Right cardiac atrium (tissue), 5 donors: Measurements from ENCODE around the gene ATP8B3. TPM values are rescaled to one million over a fixed set of nuclear protein-coding genes. Genes with fewer than 3 reads are reported as not detected.

Experiments
- ATAC-seq, 2 donors: fragments of 200-7000 bp; cut with Tn5 transposase; one replicate each; pipeline versions ENCODE4 v1.8.0 to v1.9.1; 2020; ENCODE audit warnings: moderate library complexity in 2 of 2, mild to moderate bottlenecking in 1 of 2
- DNase-seq, 3 donors: peaks; one replicate each; pipeline ENCODE4 v3.0.0-alpha.2; 2020
- H3K27ac ChIP-seq: one replicate; pipeline ENCODE4 v1.5.1; 2013; ENCODE audit warnings: mild to moderate bottlenecking, low read length, control low read depth, moderate library complexity
- H3K27me3 ChIP-seq: one replicate; pipeline ENCODE4 v1.6.1; 2013; ENCODE audit not compliant: control insufficient read depth, insufficient read depth
- H3K4me1 ChIP-seq: one replicate; pipeline ENCODE4 v1.6.1; 2013; ENCODE audit warnings: low read length; ENCODE audit not compliant: control insufficient read depth, insufficient read depth
- H3K4me3 ChIP-seq: one replicate; pipeline ENCODE4 v1.5.1; 2013; ENCODE audit warnings: low read length, control low read depth
- H3K9me3 ChIP-seq: one replicate; pipeline ENCODE4 v1.6.1; 2013; ENCODE audit warnings: low read length; ENCODE audit not compliant: control insufficient read depth
- WGBS: extraction: QIAGEN DNeasy Blood & Tissue Kit; methylation state at CpG from one replicate; pipeline ENCODE4 v1.1.7; 2013; 5-methylcytosine and 5-hydroxymethylcytosine counted together
- intact Hi-C, 4 donors: fragments of 100-400 bp; cut with DNase I; formaldehyde crosslinking; loops; one replicate each; pipeline versions ENCODE4 v1.11.0 to v1.14.0; 2022 to 2023
- polyA plus RNA-seq: library from polyadenylated mRNA; stranded (reverse); fragments of 200-250 nt; gene quantifications from one replicate; pipeline ENCODE4 v1.2.3, GENCODE V29; 2013
- total RNA-seq, 4 donors: library from RNA; stranded (reverse); fragmentation: NEBNext Ultra II Directional; extraction: Animal tissue kit (Norgen Biotek cat#: 25700); gene quantifications; one replicate each; pipeline ENCODE4 v1.2.1, GENCODE V29; 2021
- donor health status: healthy with polysubstance abuse.
- donor health status: DM: no; HTN: yes; CAD: no.
- donor health status: DM: no; HTN: no; CAD: no.
- donor health status: DM: no; HTN: yes; CAD: no; lungs with severe emphysema.
- donor health status: DM: yes; HTN: yes; CAD: no.

ATP8B3 gene
- total and polyA plus RNA-seq, 5 donors: 0.53 to 1.9 (median 1.4) TPM

- DNase-seq (peak in 1 of 3 donors; percentile 22), ATAC-seq (no peak)
- H3K27me3 ChIP-seq: no peaks in the 10 kb centered on the region
- H3K4me1 ChIP-seq: no peaks in the 10 kb centered on the region
- H3K9me3 ChIP-seq: no peaks in the 10 kb centered on the region
- no peak overlapping the region for H3K4me3 ChIP-seq
- WGBS: 2% methylated on average over 86 of the region's 86 CpGs
- intact Hi-C loops: no loop called here
- H3K27ac ChIP-seq: no peak overlapping the region
These were observed 54.4 kb downstream of the ATP8B3 start for GRCh38 chr19:1757468-1758230.

DNA sequence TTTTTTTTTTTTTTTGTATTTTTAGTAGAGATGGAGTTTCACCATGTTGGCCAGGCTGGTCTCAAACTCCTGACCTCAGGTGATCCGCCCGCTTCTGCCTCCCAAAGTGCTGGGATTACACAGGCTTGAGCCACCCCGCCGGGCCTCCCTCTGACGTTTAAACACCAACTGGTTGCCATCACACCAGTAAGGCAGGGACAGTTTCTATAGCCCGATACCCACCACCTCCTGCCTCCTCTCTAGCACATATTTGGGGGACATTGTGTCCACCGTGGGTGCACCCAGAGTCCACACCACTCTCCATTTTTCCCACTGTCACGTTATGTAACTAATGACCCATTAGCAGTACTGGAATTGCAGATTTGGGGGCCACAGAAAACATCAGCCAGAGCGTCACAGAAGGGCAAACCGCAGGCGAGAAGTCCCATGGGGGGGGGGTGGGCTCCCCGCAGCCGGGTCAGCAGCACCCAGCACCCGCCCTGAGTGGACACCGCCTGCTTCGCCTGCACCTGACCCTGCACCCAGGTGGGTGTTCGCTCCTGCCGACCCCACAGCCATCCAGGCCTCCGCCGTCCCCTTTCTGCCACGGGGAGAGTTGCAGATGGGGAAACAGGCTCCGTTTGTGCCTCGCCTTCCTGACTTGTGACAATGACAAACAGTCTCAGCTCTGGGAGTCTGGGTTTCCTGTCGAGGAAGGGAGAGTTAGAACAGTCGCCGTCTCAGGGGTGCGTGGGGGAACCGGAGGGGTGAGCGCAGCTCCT, 55.2 kb downstream of the ATP8B3 start:
- WGBS: 4% methylated on average over 29 of the region's 29 CpGs
- DNase-seq (peak in 1 of 3 donors; percentile 11), ATAC-seq (no peak)
- Histone ChIP-seq H3K4me1 (no peaks in the 10 kb centered on the region), H3K4me3 (no peak overlapping the region), H3K9me3 (no peaks in the 10 kb centered on the region), H3K27me3 (no peaks in the 10 kb centered on the region), H3K27ac (no peak overlapping the region)
- intact Hi-C loops: no loop called here

DNA sequence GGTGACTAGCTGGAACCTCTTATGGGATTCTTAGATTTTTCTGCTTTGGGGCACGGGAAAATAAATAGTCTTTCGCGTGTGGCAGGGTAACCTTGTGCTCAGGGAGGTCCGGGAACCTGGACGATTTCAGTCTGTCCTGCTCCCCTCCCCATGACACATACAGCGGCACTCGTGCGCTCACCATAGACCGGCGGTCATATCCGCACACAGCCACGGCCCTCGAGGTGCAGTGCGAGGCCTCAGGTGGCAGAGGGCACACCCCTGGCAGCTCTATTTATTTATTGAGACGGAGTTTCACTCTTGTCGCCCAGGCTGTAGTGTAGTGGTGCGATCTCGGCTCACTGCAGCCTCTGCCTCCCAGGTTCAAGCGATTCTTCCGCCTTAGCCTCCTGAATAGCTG, 55.8 kb downstream of the ATP8B3 start:
- Histone ChIP-seq H3K4me1 (no peaks in the 10 kb centered on the region), H3K27me3 (no peaks in the 10 kb centered on the region), H3K27ac (no peak overlapping the region), H3K9me3 (no peaks in the 10 kb centered on the region), H3K4me3 (no peak overlapping the region)
- peak in 1 of 3 donors; percentile 39 for DNase-seq
- intact Hi-C loops: no loop called here
- ATAC-seq: no peak
- 5% methylated on average over 20 of the region's 20 CpGs for WGBS

- H3K27ac ChIP-seq: no peak overlapping the region
- no peaks in the 10 kb centered on the region for H3K4me1 ChIP-seq
- no peak for ATAC-seq
- 2% methylated on average over 43 of the region's 43 CpGs for WGBS
- no peaks in the 10 kb centered on the region for H3K27me3 ChIP-seq
- intact Hi-C loops: no loop called here
- H3K9me3 ChIP-seq: no peaks in the 10 kb centered on the region
- H3K4me3 ChIP-seq: no peak overlapping the region
- DNase-seq: peak in 1 of 3 donors; percentile 48
These were observed 56.5 kb downstream of the ATP8B3 start for GRCh38 chr19:1755467-1756171.

DNA sequence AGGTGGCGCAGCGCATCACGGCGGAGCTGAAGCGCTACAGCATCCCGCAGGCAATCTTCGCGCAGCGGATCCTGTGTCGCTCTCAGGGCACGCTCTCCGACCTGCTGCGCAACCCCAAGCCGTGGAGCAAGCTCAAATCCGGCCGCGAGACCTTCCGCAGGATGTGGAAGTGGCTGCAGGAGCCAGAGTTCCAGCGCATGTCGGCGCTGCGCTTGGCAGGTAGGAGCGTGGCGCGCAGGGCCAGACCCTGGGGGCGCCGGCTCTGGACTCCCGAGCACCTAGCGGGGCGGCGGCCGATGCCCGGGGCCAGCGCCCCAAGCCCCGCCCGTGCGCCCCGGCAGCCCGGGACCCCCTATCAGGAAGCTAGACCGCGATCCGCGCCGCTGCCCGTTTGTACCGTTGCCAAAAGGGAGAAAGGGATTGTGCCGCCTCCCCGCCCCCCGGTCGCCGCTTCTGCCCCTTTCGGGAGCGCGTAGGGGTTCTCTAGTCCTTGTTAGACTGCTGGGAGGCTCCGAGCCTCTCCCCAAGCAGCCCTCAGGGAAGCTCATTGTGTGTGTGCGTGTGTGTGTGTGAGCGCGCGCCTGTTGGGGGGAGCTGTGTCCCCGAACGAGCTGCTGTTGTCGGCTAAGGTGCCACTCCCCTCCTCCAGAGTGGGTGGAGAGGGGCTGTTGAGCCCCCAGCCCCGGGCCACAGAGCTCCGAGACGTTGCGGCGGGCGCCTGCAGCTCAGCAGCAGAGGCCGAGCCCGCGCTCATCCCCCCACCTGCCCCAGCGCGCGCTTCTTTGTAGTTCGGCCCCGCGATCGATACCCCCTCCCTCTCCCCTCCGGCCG, 57.2 kb downstream of the ATP8B3 start:
- Histone ChIP-seq H3K27ac (no peak overlapping the region), H3K4me1 (no peaks in the 10 kb centered on the region), H3K9me3 (no peaks in the 10 kb centered on the region), H3K4me3 (no peak overlapping the region), H3K27me3 (no peaks in the 10 kb centered on the region)
- WGBS: 1% methylated on average over 80 of the region's 80 CpGs
- intact Hi-C loops: no loop called here
- DNase-seq: peak in 1 of 3 donors; percentile 44
- ATAC-seq: no peak

GRCh38 chr19:1754018-1754635, 57.9 kb downstream of the ATP8B3 start:
- H3K27ac ChIP-seq: no peak overlapping the region
- no peaks in the 10 kb centered on the region for H3K9me3 ChIP-seq
- ATAC-seq (no peak), DNase-seq (peak in 1 of 3 donors; percentile 30)
- H3K27me3 ChIP-seq: no peaks in the 10 kb centered on the region
- H3K4me1 ChIP-seq: no peaks in the 10 kb centered on the region
- WGBS: 2% methylated on average over 104 of the region's 105 CpGs
- intact Hi-C loops: no loop called here
- H3K4me3 ChIP-seq: no peak overlapping the region

- DNase-seq: peak in 1 of 3 donors; percentile 40
- H3K4me1 ChIP-seq: no peaks in the 10 kb centered on the region
- 3% methylated on average over 77 of the region's 77 CpGs for WGBS
- intact Hi-C loops: no loop called here
- no peak for ATAC-seq
- H3K27ac ChIP-seq: no peak within 1 kb of the TSS
- no peaks in the 10 kb centered on the region for H3K27me3 ChIP-seq
- H3K9me3 ChIP-seq: no peaks in the 10 kb centered on the region
- H3K4me3 ChIP-seq: no peak within 1 kb of the TSS
These were observed 59.0 kb downstream of the ATP8B3 start, which contains the start of gene ONECUT3 for GRCh38 chr19:1752757-1753728. Gene ONECUT3, plus strand, starts transcription at chr19:1753506. Its CDS starts 157 bp downstream, at chr19:1753663.

- intact Hi-C loops: no loop called here
- H3K4me3 ChIP-seq: no peak overlapping the region
- H3K27me3 ChIP-seq: no peaks in the 10 kb centered on the region
- no peaks in the 10 kb centered on the region for H3K4me1 ChIP-seq
- ATAC-seq (no peak), DNase-seq (peak in 1 of 3 donors; percentile 15)
- WGBS: 4% methylated on average over 16 of the region's 16 CpGs
- H3K9me3 ChIP-seq: no peaks in the 10 kb centered on the region
- no peak overlapping the region for H3K27ac ChIP-seq
These were observed 59.9 kb downstream of the ATP8B3 start for GRCh38 chr19:1752009-1752756.
